ENCODE measurements around the gene UST. TPM values are rescaled to one million over a fixed set of nuclear protein-coding genes. Genes with fewer than 3 reads are reported as not detected.
A peak's percentile ranks its signal among the peaks of the same experiment; 100 is the strongest.
"Not testable (repeated sequence)": the region's sequence is repeated elsewhere in the genome, so short reads cannot be mapped to it uniquely, and the experiment has no call there.

Gene UST
- total RNA-seq, 1 donor: 36.1 TPM

GRCh38 chr6:149035766-149036165, 288.9 kb downstream of the UST start:
- TF ChIP-seq CTCF (IDR thresholded peaks at IDR 0.05; ENCODE audit: insufficient read depth, low read length): no peak
- H3K4me3 ChIP-seq (ENCODE audit: low read depth, low read length): no peak overlapping the region
- no peak for DNase-seq (ENCODE audit: low read depth)

GRCh38 chr6:149037051-149037671, 290.3 kb downstream of the UST start:
- DNase-seq (ENCODE audit: low read depth): no peak
- H3K4me3 ChIP-seq (ENCODE audit: low read depth, low read length): no peak overlapping the region
- no peak for TF ChIP-seq CTCF (IDR thresholded peaks at IDR 0.05; ENCODE audit: insufficient read depth, low read length)

- not testable (repeated sequence) for DNase-seq (ENCODE audit: low read depth); H3K4me3 ChIP-seq (ENCODE audit: low read depth, low read length)
These were observed 292.2 kb downstream of the UST start for GRCh38 chr6:149039025-149039424.

DNA sequence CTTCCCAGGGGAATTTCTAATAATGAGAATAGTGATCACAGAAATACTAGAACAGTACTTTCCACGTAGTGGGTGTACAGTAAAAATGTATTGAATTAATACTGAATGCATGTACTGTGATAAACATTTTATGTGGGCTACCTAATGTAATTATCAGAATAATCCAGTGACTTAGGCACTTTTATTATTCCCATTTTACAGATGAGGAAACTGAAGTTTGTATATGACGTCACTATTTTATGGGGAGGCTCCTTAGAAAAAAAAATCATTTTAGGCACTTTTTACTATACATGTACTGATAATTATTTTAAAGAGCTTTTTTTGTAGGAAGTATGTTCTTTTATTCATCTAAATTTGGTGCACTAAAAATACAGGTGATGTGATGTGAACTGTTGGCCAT, 295.1 kb downstream of the UST start:
- DNase-seq (ENCODE audit: low read depth): no peak
- no peak for TF ChIP-seq CTCF (IDR thresholded peaks at IDR 0.05; ENCODE audit: insufficient read depth, low read length)
- no peak overlapping the region for H3K4me3 ChIP-seq (ENCODE audit: low read depth, low read length)

DNA sequence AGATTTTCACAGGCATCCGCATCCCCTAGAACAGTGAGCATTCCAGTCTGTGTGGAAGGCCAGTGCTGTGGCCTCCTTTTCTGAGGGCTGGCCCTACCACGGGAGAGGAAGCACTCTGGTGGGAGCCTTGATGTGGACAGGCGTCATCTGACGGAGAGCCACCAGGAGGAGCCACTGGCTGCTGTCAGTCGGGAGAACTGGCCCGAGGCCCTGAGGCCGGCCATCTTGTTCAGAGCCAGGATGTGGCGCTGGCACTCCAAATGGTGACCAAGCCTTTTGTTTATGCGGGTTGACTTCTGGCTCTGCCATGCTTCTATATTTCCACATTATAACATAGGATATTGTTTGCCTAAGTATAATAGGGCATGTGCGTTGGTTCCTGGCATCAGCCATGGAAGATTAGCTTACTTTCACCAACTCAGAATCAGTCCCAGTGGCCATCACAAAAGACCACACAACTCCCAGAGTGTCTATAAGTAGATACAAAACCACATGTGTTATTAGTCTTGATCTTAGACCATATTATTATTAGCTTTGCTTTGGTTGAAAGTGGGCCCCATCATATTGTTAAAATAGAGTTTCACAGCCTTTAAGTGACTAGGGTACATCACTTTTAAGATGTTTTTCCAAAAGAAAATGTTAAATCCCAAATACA, 296.8 kb downstream of the UST start:
- DNase-seq (ENCODE audit: low read depth): no peak
- no peak overlapping the region for H3K4me3 ChIP-seq (ENCODE audit: low read depth, low read length)
- peak; percentile 31 for TF ChIP-seq CTCF (IDR thresholded peaks at IDR 0.05; ENCODE audit: insufficient read depth, low read length)

DNA sequence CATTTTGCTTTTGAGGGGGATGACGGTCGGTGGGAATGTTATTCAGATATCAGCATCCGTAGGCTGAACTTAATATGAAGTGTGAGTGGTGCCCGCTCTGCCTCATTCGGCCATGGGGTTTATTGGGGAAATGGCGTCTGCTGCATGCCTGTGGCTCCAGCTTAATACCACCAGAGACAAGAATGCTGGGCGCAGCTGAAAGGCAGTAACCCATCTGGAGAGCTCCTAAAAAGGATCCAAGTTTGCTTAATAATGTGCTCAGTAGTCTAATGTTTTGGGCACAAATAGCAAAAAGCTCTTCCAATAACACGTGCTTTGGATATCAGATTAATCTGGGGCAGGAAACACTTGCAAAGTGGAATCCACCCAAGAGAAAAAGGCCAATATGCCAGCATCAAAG, 297.7 kb downstream of the UST start:
- DNase-seq (ENCODE audit: low read depth): peak; percentile 63
- H3K4me3 ChIP-seq (ENCODE audit: low read depth, low read length): no peak overlapping the region
- TF ChIP-seq CTCF (IDR thresholded peaks at IDR 0.05; ENCODE audit: insufficient read depth, low read length): no peak

DNA sequence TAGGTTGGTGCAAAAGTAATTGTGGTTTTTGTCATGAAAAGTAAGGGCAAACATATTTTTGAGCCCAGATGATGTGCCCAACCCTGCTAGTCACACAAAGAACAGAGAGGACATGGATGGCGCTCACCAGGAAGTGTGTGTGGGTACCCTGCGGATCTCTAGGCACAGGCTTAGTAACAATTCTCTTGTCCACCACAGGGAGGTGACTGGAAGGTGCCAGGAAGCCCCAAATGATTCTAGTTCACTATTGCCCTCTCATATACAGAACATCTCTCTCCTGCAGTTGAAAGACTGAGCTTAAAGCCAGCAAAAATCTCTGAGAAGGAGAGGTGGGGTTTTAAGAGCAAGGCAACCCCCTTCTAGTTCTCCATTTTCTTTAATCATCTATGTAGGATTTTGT, 298.6 kb downstream of the UST start:
- TF ChIP-seq CTCF (IDR thresholded peaks at IDR 0.05; ENCODE audit: insufficient read depth, low read length): no peak
- no peak for DNase-seq (ENCODE audit: low read depth)
- H3K4me3 ChIP-seq (ENCODE audit: low read depth, low read length): no peak overlapping the region

Data from fibroblast of the aortic adventitia (primary cell).